ENCODE data around the gene SPTLC3. TPM values are rescaled to one million over a fixed set of nuclear protein-coding genes. Genes with fewer than 3 reads are reported as not detected.

The SPTLC3 gene
- 0.54 TPM for total RNA-seq
- under 1 TPM in 2 of 4 donors, not detected in 2; 0.12 to 0.13 TPM for polyA plus RNA-seq

GRCh38 chr20:13008761-13009681 is at the start of gene SPTLC3:
Gene SPTLC3, plus strand, starts transcription at chr20:13008972. Its CDS starts 296 bp downstream, at chr20:13009268.
- DNase-seq (no peak), ATAC-seq (ENCODE audit: low read depth in 2 of 2) (no peak)
- Mint-ChIP-seq H3K27ac (peak within 1 kb of the TSS in 2 of 3 donors; percentile 59 to 75), H3K4me3 (peak within 1 kb of the TSS in 2 of 4 donors; percentile 65 to 73), H3K27me3 (no peaks in the 10 kb centered on the region), H3K4me1 (peaks cover 0 to 25% (median 3%) of the 10 kb centered on the region in 4 donors), H3K9me3 (peaks cover 0 to 3% (median 0%) of the 10 kb centered on the region in 7 donors), H3K36me3 (no peaks in the 10 kb centered on the region)
- H3K4me3 ChIP-seq (ENCODE audit: low read depth, low read length): peak within 1 kb of the TSS; percentile 4
- H3K9me3 ChIP-seq (ENCODE audit: control insufficient read depth in 2 of 2, low read length in 2 of 2): no peaks in the 10 kb centered on the region
- H3K36me3 ChIP-seq (ENCODE audit: control insufficient read depth, insufficient read depth, low read length): no peaks in the 10 kb centered on the region
- no peak within 1 kb of the TSS for H3K27ac ChIP-seq (ENCODE audit: insufficient read depth, low read length, poor library complexity, severe bottlenecking)
- no peaks in the 10 kb centered on the region for H3K27me3 ChIP-seq (ENCODE audit: control insufficient read depth, insufficient read depth, low read length)
- H3K4me1 ChIP-seq (ENCODE audit: control insufficient read depth, insufficient read depth, low read length, poor library complexity, severe bottlenecking): no peaks in the 10 kb centered on the region

GRCh38 chr20:12961725-12962124 is 47.0 kb upstream of the SPTLC3 start:
- no peak overlapping the region for H3K4me3 ChIP-seq (ENCODE audit: low read depth, low read length)
- Mint-ChIP-seq H3K4me1 (peaks cover 0 to 3% (median 0%) of the 10 kb centered on the region in 4 donors), H3K27me3 (no peaks in the 10 kb centered on the region)

GRCh38 chr20:12962895-12963294 is 45.9 kb upstream of the SPTLC3 start:
- no peak for DNase-seq
- H3K27ac Mint-ChIP-seq: no peak overlapping the region

More at GRCh38 chr20:12961725-12962124, 47.0 kb upstream of the SPTLC3 start:
- Histone ChIP-seq H3K36me3 (ENCODE audit: control insufficient read depth, insufficient read depth, low read length) (no peaks in the 10 kb centered on the region), H3K27ac (ENCODE audit: insufficient read depth, low read length, poor library complexity, severe bottlenecking) (no peak overlapping the region), H3K4me1 (ENCODE audit: control insufficient read depth, insufficient read depth, low read length, poor library complexity, severe bottlenecking) (no peaks in the 10 kb centered on the region), H3K9me3 (ENCODE audit: control insufficient read depth in 2 of 2, low read length in 2 of 2) (no peaks in the 10 kb centered on the region), H3K27me3 (ENCODE audit: control insufficient read depth, insufficient read depth, low read length) (no peaks in the 10 kb centered on the region)
- Mint-ChIP-seq H3K4me3 (no peak overlapping the region), H3K36me3 (no peaks in the 10 kb centered on the region), H3K27ac (no peak overlapping the region), H3K9me3 (peaks cover 0 to 3% (median 0%) of the 10 kb centered on the region in 7 donors)
- no peak for ATAC-seq (ENCODE audit: low read depth in 2 of 2)
- no peak for DNase-seq

GRCh38 chr20:12963416-12963815 is 45.4 kb upstream of the SPTLC3 start:
- H3K27me3 Mint-ChIP-seq: no peaks in the 10 kb centered on the region
- H3K4me1 Mint-ChIP-seq: peaks cover 0 to 3% (median 0%) of the 10 kb centered on the region in 4 donors
- no peaks in the 10 kb centered on the region for H3K9me3 ChIP-seq (ENCODE audit: control insufficient read depth in 2 of 2, low read length in 2 of 2)
- H3K27me3 ChIP-seq (ENCODE audit: control insufficient read depth, insufficient read depth, low read length): no peaks in the 10 kb centered on the region
- H3K4me3 ChIP-seq (ENCODE audit: low read depth, low read length): no peak overlapping the region
- no peaks in the 10 kb centered on the region for H3K36me3 ChIP-seq (ENCODE audit: control insufficient read depth, insufficient read depth, low read length)
- no peak overlapping the region for H3K27ac Mint-ChIP-seq
- no peak for DNase-seq
- H3K9me3 Mint-ChIP-seq: peaks cover 0 to 3% (median 0%) of the 10 kb centered on the region in 7 donors
- no peak for ATAC-seq (ENCODE audit: low read depth in 2 of 2)
- no peak overlapping the region for H3K27ac ChIP-seq (ENCODE audit: insufficient read depth, low read length, poor library complexity, severe bottlenecking)
- H3K4me3 Mint-ChIP-seq: no peak overlapping the region
- H3K36me3 Mint-ChIP-seq: no peaks in the 10 kb centered on the region
- H3K4me1 ChIP-seq (ENCODE audit: control insufficient read depth, insufficient read depth, low read length, poor library complexity, severe bottlenecking): no peaks in the 10 kb centered on the region

More at GRCh38 chr20:12962895-12963294, 45.9 kb upstream of the SPTLC3 start:
- Mint-ChIP-seq H3K4me1 (peaks cover 0 to 3% (median 0%) of the 10 kb centered on the region in 4 donors), H3K9me3 (peaks cover 0 to 3% (median 0%) of the 10 kb centered on the region in 7 donors), H3K36me3 (no peaks in the 10 kb centered on the region), H3K4me3 (no peak overlapping the region), H3K27me3 (no peaks in the 10 kb centered on the region)
- Histone ChIP-seq H3K9me3 (ENCODE audit: control insufficient read depth in 2 of 2, low read length in 2 of 2) (no peaks in the 10 kb centered on the region), H3K4me1 (ENCODE audit: control insufficient read depth, insufficient read depth, low read length, poor library complexity, severe bottlenecking) (no peaks in the 10 kb centered on the region), H3K4me3 (ENCODE audit: low read depth, low read length) (no peak overlapping the region), H3K27me3 (ENCODE audit: control insufficient read depth, insufficient read depth, low read length) (no peaks in the 10 kb centered on the region), H3K27ac (ENCODE audit: insufficient read depth, low read length, poor library complexity, severe bottlenecking) (no peak overlapping the region), H3K36me3 (ENCODE audit: control insufficient read depth, insufficient read depth, low read length) (no peaks in the 10 kb centered on the region)
- ATAC-seq (ENCODE audit: low read depth in 2 of 2): no peak

GRCh38 chr20:12965212-12965869 is 43.4 kb upstream of the SPTLC3 start:
- Histone ChIP-seq H3K27ac (ENCODE audit: insufficient read depth, low read length, poor library complexity, severe bottlenecking) (no peak overlapping the region), H3K36me3 (ENCODE audit: control insufficient read depth, insufficient read depth, low read length) (no peaks in the 10 kb centered on the region), H3K9me3 (ENCODE audit: control insufficient read depth in 2 of 2, low read length in 2 of 2) (no peaks in the 10 kb centered on the region), H3K4me3 (ENCODE audit: low read depth, low read length) (no peak overlapping the region), H3K4me1 (ENCODE audit: control insufficient read depth, insufficient read depth, low read length, poor library complexity, severe bottlenecking) (no peaks in the 10 kb centered on the region), H3K27me3 (ENCODE audit: control insufficient read depth, insufficient read depth, low read length) (no peaks in the 10 kb centered on the region)
- H3K27me3 Mint-ChIP-seq: no peaks in the 10 kb centered on the region
- ATAC-seq (ENCODE audit: low read depth in 2 of 2) (no peak), DNase-seq (no peak)
- H3K27ac Mint-ChIP-seq: no peak overlapping the region
- H3K9me3 Mint-ChIP-seq: peaks cover 0 to 1% (median 0%) of the 10 kb centered on the region in 7 donors
- H3K4me3 Mint-ChIP-seq: no peak overlapping the region
- no peaks in the 10 kb centered on the region for H3K36me3 Mint-ChIP-seq
- H3K4me1 Mint-ChIP-seq: peaks cover 0 to 3% (median 0%) of the 10 kb centered on the region in 4 donors

- Mint-ChIP-seq H3K9me3 (peaks cover 0 to 2% (median under 1%) of the 10 kb centered on the region in 7 donors), H3K4me1 (peaks cover 0 to 3% (median 0%) of the 10 kb centered on the region in 4 donors), H3K27ac (no peak overlapping the region), H3K4me3 (no peak overlapping the region), H3K27me3 (no peaks in the 10 kb centered on the region), H3K36me3 (no peaks in the 10 kb centered on the region)
- Histone ChIP-seq H3K36me3 (ENCODE audit: control insufficient read depth, insufficient read depth, low read length) (no peaks in the 10 kb centered on the region), H3K9me3 (ENCODE audit: control insufficient read depth in 2 of 2, low read length in 2 of 2) (no peaks in the 10 kb centered on the region), H3K27ac (ENCODE audit: insufficient read depth, low read length, poor library complexity, severe bottlenecking) (no peak overlapping the region), H3K27me3 (ENCODE audit: control insufficient read depth, insufficient read depth, low read length) (no peaks in the 10 kb centered on the region), H3K4me1 (ENCODE audit: control insufficient read depth, insufficient read depth, low read length, poor library complexity, severe bottlenecking) (no peaks in the 10 kb centered on the region), H3K4me3 (ENCODE audit: low read depth, low read length) (no peak overlapping the region)
- DNase-seq (no peak), ATAC-seq (ENCODE audit: low read depth in 2 of 2) (no peak)
Observed at GRCh38 chr20:12965870-12966251, 42.9 kb upstream of the SPTLC3 start.

- H3K9me3 ChIP-seq (ENCODE audit: control insufficient read depth in 2 of 2, low read length in 2 of 2): no peaks in the 10 kb centered on the region
- peaks cover 0 to 3% (median 0%) of the 10 kb centered on the region in 4 donors for H3K4me1 Mint-ChIP-seq
- no peaks in the 10 kb centered on the region for H3K36me3 ChIP-seq (ENCODE audit: control insufficient read depth, insufficient read depth, low read length)
- ATAC-seq (ENCODE audit: low read depth in 2 of 2): no peak
- no peak overlapping the region for H3K4me3 ChIP-seq (ENCODE audit: low read depth, low read length)
- H3K27me3 Mint-ChIP-seq: no peaks in the 10 kb centered on the region
- no peak overlapping the region for H3K27ac Mint-ChIP-seq
- no peaks in the 10 kb centered on the region for H3K4me1 ChIP-seq (ENCODE audit: control insufficient read depth, insufficient read depth, low read length, poor library complexity, severe bottlenecking)
- H3K36me3 Mint-ChIP-seq: no peaks in the 10 kb centered on the region
- H3K9me3 Mint-ChIP-seq: peaks cover 0 to 4% (median 1%) of the 10 kb centered on the region in 7 donors
- no peak for DNase-seq
- no peak overlapping the region for H3K27ac ChIP-seq (ENCODE audit: insufficient read depth, low read length, poor library complexity, severe bottlenecking)
- H3K27me3 ChIP-seq (ENCODE audit: control insufficient read depth, insufficient read depth, low read length): no peaks in the 10 kb centered on the region
- no peak overlapping the region for H3K4me3 Mint-ChIP-seq
Observed at GRCh38 chr20:12966468-12967085, 42.2 kb upstream of the SPTLC3 start.

Data from CD4-positive, CD25-positive, alpha-beta regulatory T cell (primary cell).